ENCODE measurements around the gene ITGAV.

The ITGAV gene

DNA sequence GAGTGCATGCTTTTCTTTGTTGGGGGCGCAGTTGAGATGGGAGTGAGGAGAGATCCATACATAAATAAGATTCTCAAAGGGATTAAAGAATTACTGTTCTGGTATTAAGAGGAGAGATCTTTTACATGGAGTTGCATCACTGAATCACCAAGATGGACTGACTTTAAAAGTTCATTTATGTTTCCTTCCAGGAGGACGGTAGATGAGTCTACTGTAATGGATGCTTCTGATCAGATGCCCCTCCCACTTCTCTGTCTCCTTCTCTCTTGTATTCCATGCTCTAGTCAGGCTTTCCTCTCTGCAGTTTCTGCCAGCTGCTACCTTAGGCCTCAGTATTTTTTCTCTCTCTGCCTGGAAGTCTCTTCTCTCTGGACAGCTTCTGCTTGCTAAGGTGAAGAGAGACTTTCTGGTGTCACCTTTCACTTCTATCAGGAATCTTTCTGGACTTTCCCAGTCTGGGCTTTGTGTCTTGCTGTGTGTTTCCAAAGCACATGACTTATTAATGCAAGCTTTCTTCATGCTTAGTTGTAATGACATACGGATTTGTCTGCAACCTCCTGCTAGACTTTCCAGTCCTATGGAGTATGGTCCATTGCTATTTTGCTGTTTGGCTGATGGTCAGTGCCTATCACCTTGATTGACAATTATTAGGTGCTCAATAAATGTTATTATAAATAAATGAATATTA is 127.6 kb downstream of the ITGAV start:
- no peak for DNase-seq (ENCODE audit: low read depth in 2 of 2)

DNA sequence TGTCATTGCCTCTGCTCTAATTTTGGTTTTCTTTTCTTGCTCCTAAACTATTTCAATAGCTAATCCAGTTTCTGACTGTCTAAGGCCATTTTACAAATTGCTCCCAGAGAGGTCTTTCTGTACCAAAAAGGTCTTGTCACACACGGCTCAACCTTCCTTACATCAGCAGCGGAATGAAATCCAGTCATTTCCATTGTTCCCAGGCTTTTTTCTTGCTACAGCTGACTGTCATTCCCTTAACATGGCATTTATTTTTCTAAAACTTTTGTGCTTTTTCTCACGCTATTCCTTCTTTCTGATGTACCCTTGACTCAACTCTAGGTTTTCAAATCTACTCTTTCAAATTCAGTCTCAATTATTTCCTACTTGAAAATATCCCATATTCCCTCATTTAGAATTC is 128.3 kb downstream of the ITGAV start:
- DNase-seq (ENCODE audit: low read depth in 2 of 2): no peak

DNA sequence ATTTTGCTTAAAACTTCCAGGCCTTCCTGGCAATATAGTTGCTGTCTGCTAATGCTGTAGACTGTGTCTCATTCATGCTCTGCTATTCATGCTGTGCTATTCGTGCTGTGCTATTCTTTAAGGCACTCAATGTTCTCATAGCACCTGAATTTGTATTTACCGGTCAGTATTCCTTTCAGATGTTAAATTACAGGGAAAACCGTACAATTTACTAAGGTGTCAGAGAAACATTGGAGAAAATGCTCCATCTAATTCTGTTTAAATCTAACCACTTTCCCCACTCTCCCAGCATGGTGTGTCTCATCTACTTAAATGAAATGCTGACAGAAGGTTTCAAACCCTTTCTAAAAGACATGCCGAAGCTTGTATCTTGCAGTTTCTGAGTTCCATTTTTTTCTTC is 129.0 kb downstream of the ITGAV start:
- no peak for DNase-seq (ENCODE audit: low read depth in 2 of 2)

DNA sequence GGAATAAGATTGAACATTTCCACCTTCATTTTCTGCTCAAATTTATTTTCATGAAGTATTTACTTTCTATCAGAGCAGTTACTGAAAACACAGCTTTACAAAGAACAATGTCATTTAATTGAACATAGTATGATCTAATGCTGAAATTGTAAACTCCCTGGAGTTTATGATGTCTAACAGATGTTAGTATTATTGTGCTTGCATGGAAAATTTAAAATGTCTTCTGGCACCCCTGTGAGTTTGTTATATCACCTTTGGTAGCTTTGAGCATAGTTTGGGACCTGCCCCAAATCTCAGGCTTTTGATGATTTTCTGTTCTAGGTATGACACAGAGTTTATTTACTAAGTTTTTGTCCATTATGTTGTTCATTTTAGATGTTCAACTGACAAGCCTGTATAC is 132.1 kb downstream of the ITGAV start:
- DNase-seq (ENCODE audit: low read depth in 2 of 2): no peak

DNA sequence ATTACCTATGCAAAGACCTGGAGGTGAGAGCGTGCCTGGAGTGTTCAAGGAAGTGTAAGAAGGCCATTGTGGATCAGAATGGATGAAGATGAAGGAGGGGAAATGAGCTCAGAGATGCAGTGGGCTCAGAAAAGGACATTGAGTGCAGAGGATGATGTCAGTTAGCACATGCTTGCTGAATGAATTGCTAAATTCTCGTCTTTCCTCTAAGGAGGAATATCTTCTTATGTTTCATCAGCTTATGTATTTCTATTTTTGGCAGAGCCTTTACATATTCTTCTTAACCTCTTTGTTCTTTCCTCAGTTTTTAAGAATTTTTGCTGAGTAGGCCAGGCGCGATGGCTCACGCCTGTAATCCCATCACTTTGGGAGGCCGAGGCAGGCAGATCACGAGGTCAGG is 134.9 kb downstream of the ITGAV start:
- no peak for DNase-seq (ENCODE audit: low read depth in 2 of 2)

DNA sequence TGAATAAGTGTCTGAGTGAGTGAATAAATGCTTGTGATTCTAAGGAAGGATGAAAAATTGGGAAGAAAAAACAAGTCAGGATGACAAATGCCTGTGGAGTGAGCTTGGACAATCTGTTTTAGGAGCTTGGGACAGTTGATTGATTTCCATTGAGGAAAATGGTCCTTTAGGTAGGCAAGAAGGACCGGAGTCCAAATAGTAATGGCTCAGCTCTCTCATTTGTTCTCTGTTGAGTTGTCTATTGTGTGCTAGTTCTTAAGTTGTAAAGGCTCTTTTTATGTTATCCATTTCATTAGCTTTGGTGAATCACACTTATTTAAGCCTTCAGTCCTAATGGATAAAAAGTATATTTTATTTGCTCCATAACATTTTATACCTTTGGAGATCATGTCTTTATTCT is 135.9 kb downstream of the ITGAV start:
- no peak for DNase-seq (ENCODE audit: low read depth in 2 of 2)

DNA sequence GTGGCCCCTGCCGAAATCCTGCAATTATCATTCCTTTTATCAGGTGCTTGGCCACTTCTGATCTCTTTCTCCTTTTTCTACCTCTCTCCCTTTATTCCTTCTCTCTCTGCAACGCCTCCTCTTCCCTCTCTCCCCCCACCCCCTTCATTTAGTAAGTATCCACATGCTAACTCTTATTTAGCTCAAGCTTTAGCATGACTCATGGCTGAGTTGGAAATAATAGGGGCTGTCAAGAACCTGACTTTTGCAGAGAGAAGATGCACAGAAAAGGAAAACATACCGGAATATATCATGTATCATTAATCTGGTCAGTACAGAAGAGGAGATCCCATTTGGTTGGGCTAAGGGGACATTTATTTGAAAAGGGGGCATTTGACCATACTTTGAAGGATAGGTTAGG is 137.1 kb downstream of the ITGAV start:
- no peak for DNase-seq (ENCODE audit: low read depth in 2 of 2)

DNA sequence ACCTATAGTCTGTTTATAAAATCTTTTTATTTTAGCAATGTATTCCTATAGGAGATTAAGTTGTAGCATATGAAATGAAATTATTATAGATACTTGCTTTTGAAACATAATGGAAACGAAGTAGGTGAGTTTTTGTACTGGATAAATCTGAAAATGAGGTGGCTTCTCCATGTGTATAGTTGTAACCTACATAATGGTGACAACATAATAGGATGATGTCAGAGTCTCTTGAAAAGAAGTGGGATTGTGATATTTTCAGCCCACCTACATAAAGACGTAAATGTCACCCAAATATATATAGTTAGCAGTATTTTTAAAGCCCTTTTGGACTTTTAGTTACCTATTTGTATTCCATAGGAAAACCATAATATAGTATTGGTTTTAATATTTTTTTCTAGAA is 138.8 kb downstream of the ITGAV start:
- no peak for DNase-seq (ENCODE audit: low read depth in 2 of 2)

Measured in stimulated activated CD4-positive, alpha-beta T cell treated with anti-CD3 and anti-CD28 coated beads, Interleukin-1b, Interleukin-23, amount 100 ng/mL, for 1 hour (primary cell).